PFSK-1 (cell line): ENCODE measurements around the gene PIGL.

ENCODE experiments used
- FOXP2 ChIP-seq: optimal IDR thresholded peaks from 2 replicates; pipeline ENCODE3; 2011; ENCODE audit warnings: borderline replicate concordance, control low read depth, inconsistent platforms; ENCODE audit not compliant: insufficient read depth; ENCODE audit errors: extremely low read length, extremely low read depth
- POLR2AphosphoS5 ChIP-seq: IDR thresholded peaks from 2 replicates; pipeline ENCODE4 v1.6.1; 2012; ENCODE audit warnings: low read depth, mild to moderate bottlenecking, control low read depth, low read length, moderate library complexity
- SIN3A ChIP-seq: IDR thresholded peaks from 2 replicates; pipeline ENCODE4 v1.6.1; 2012; ENCODE audit warnings: mild to moderate bottlenecking, low read length, moderate library complexity, borderline replicate concordance; ENCODE audit not compliant: insufficient read depth
- TAF1 ChIP-seq: IDR thresholded peaks from 2 replicates; pipeline ENCODE4 v1.6.1; 2012; ENCODE audit warnings: low read length, control low read depth, borderline replicate concordance; ENCODE audit not compliant: insufficient read depth

DNA sequence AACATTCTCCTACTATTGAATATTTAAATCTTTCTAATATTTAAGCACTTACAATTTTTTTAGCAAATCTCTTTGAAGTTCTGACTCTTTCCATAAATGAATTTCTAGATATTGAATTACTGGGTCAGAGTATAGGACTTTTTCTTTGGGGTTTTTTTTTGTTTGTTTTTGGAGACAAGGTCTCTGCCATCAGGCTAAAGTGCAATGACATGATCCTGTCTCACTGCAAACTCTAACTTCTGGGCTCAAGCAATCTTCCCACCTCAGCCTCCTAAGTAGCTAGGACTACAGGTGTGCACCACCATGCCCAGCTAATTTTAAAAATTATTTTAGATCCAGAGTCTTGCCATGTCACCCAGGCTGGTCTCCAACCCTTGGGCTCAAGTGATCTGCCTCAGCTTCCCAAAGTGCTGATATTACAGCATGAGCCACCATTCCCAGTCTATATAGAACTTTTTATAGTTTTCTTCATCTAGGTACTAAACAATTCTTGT lies 24.9 kb downstream of the PIGL start:
- TF ChIP-seq POLR2AphosphoS5 (no peak), FOXP2 (no peak), SIN3A (no peak), TAF1 (no peak)
